HS-27A (cell line): ENCODE results near the gene CCSAP.
"Not testable (repeated sequence)": the region's sequence is repeated elsewhere in the genome, so short reads cannot be mapped to it uniquely, and the experiment has no call there.

Source experiments
- DNase-seq: peaks from one replicate; pipeline ENCODE4 v3.0.0-alpha.2; 2012; ENCODE audit warnings: low read depth, missing footprints

CCSAP gene

DNA sequence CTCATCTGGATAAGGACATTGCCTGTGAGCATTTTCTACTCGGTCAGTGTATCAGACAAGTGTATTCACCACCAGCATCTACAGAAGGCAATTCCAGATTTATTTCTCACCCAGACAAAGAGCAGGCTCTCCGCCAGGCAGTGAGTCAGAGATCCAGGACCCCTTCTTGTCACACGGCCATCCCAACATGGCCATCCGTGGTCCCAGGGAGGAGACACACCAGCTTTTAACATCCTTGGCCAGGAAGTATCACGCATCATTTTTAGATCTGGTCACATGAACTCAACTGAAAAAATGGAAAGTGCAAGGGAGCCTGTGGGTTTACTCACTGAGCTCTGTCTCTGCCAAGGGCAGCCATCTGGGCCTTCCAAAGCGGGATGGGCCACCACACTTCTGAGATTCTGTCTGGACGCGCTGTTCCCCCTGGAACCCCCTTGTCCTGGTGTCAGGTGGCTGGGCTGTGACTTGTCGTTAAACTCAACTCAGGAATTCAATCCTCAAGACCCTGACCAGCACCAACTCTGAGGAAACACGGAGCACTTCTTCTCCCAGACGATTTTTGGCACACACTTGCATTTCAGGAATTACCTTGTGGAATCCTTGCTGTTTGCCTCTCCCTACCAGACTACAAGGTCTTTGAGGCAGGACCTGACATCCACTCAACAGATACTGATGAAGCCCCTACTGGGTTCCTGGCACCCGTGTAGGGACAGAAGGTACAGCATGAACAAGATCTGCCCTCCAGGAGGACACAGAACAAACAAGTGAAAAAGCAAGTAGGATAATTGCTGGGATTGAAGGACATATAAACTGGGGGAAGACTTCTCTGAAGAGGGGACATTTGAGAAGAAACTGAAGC, 21.6 kb upstream of the CCSAP start:
- no peak for DNase-seq

DNA sequence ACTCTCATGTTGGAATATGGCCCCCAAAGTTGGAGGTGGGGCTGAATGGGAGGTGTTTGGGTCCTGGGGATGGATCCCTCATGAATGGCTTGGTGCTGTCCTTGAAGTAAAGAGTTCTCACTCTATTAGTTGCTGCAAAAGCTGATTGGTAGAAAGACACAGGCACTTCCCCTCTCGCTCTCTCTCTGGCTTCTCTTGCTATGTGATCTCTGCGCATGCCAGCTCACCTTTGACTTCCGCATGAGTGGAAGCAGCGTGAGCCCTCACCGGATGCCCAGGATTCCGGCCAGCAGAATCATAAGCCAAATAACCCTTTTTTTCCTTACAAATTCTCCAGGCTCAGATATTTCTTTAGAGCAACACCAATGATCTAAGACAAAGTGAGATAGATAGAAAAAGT, 20.9 kb upstream of the CCSAP start:
- DNase-seq = no peak

DNA sequence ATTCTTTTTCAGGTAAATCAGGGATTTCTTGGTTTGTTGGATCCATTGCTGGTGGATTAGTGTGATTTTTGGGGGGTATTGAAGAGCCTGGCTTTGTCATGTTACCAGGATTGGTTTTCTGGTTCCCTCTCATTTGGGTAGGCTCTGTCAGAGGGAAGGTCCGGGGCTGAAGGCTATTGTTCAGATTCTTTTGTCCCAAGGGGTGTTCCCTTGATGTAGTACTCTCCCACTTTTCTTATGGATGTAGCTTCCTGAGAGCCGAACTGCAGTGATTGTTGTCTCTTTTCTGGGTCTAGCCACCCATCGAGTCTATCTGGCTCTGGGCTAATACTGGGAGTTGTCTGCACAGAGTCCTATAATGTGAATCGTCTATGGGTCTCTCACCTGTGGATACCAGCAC, 17.6 kb upstream of the CCSAP start:
- DNase-seq = no peak

DNA sequence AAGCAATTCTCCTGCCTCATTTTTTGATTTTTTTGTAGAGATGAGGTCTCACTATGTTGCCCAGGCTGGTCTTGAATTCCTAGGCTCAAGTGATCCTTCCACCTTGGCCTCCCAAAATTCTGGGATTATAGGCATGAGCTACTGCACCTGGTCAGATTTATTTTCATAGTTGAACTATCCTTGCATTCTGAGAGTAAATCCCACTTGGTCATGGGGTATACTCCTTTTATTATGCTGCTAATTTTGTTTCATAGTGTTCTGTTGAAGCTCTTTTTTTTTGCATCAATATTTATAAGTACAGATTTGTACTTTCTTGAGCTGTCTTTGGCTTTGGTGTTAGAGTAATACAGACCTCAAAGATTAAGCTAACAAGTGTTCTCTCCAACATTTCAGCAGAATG, 12.8 kb upstream of the CCSAP start:
- DNase-seq = no peak

DNA sequence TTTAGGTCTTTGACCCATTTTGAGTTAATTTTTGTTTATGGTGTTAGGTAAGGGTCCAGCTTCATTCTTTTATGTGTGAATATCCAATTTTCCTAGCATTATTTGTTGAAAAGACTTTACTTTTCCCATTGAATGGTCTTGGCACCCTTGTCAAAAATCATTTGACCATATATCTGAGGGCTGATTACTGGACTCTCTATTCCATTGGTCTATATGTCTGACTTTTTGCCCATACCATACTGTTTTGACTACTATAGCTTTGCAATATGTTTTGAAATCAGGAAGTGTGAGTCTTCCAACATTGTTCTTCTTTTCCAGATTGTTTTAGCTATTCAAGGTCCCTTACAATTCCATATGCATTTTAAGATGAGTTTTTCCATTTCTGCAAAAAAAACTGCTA, 11.4 kb upstream of the CCSAP start:
- no peak for DNase-seq

DNA sequence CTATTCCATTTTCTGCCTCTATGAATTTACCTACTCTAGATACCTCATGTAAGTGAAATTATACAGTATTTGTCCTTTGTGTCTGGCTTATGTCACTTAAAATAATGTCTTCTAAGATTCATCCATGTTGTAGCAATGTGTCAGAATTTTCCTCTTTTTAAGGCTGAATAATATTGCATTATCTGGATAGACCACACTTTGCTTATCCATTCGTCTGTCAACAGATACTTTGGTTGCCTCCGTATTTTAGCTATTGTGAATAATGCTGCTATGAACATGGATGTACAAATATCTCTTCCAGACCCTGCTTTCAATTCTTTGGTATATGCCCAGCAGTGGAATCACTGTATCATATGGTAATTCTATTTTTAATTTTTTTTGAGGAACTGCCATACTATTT, 10.1 kb upstream of the CCSAP start:
- no peak for DNase-seq

DNA sequence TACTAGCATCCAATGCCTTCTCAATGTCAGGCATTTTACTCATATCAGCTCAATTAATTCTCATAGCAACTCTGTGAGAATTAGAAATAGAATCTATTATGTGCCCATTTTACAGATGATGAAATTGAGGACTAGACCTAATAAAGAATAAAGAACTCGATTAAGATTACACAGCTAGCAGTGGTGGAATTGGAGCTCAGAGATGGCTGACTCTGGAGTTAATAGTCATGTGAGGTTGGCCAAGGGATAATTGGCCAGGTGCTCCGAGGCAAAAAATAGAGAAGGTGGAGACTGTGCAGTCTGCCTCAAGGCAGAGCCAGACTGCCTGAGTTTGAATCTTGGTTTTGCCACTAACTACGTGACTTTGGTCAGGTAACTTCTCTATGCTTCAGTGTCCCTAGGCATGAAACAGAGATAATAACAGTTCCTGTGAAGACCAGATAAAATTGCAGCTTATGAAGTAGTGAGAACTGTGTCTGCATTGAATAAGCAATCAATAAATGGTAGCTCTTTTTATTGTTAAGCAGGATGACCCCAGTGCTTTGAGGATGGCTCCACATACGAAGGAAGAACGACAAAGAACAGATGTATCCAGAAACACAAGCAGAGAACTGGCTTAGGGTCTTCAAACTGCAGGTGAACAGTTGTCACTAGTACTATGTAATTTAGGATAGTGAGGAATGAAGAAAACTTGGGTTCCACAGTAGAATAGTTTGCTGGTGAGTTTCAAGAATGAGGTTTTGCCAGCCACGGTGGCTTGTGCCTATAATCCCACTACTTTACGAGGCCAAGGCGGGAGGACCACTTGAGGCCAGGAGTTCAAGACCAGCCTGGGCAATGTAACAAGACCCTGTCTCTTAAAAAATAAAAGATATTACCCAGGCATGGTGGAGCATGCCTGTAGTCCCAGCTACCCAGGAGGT, 6.9 kb upstream of the CCSAP start:
- no peak for DNase-seq

DNA sequence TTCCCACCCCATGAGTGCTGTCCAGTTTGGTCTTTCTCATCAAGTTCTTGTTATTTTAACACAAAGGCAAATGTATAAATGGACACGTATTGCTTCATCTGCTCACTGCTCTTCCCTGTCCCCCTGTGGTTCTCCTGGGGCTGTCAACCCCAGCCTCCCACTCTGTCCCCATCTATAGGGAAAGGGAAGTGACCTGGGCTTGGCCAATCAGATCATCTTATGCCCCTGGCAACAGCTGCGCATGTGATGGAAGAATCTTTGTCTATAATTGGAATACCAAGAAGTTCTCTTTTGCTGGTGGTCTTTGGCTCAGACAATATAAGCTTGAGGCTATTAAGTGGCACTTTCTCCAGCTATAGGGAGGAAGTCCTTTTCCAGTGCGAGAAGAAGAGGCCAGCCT, 4.7 kb upstream of the CCSAP start:
- no peak for DNase-seq

DNA sequence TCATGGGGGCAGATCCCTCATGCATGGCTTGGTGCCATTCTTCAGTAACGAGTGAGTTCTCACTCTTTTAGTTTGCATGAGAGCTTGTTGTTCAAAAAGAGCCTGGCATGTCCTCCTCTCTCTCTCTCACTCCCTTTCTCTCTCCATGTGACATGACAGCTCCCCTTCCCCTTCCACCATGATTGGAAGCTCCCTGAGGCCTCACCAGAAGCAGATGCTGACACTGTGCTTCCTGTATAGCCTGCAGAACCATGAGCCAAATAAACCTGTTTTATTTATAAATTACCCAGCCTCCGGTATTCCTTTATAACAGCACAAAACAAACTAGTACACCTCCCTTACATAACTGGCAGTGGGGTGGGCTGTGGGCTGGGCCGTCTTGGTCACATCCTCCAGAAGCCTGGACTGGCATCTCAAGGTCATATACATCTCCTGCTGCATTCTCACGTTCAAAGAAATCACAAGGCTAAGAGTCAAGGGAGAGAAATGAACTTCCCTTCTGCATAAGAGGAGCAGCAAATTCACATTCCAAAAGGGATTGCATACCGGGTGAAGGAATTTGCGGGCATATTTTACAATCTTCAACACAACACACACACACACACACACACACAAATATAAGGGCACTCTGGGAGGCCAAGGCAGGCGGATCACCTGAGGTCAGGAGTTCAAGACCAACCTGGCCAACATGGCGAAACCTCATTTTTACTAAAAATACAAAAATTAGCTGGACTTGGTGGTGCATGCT, 2.3 kb upstream of the CCSAP start:
- DNase-seq = no peak

DNA sequence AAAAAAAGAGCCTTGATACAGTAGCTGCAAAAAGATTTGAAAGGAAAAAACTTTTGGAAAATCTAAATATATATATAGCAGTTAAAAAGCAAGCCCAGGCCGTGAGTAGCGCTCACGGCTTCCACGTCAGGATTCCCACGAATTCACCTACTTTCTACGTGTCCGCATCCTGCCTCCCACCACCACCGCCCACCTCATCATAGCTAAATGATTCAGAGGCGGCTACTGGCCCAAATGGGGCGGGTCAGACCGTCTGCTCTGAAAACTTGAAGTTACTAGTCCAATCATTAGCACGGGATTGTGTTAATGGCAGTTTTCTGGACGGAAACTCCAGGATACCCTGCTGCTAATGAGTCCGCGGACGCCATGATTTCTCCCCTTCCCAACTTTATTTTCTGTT, 1.3 kb upstream of the CCSAP start:
- no peak for DNase-seq

DNA sequence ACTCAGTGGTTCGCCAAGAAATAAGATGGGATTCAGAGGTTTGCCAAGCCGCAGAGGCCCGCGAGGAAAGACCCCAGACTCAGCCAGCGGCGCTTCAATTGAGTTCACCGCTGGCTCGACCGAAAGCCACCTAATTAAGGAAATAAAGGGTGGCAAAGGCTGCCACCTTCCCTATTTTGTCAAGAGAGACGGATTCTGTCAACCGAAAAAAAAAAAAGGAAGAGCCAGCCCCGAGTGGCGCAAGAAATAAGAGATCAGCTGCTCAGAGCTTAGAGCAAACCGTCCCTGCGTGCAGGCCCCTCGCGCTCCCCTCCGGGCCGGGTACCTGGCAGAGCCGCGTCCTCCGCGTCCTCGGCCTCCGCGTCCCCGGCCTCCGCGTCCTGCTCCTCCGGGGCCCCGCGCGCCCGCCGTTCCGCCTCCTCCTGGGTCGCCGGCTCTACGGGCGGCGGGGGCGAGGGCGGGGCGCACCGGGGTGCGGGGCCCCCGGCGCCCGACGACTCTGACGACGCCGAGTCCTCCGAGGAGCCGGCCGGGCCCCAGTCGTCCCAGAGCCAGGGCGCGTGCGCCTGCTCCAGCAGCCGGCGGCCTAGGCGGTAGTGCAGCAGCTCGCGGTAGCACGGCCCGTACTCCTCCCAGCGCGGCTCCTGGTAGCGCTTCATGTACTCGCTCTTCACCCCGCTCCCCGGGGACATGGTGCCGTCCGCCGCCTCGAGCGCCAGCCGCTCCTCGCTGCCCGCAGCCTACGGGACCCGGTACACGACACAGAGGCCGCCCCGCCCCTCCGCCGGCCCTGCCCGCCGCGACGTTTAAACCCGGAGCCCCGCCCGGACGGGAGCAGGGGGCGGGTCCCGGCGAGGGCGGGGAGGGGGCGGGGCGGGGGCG, 832 bp downstream of the CCSAP start:
- DNase-seq = no peak

DNA sequence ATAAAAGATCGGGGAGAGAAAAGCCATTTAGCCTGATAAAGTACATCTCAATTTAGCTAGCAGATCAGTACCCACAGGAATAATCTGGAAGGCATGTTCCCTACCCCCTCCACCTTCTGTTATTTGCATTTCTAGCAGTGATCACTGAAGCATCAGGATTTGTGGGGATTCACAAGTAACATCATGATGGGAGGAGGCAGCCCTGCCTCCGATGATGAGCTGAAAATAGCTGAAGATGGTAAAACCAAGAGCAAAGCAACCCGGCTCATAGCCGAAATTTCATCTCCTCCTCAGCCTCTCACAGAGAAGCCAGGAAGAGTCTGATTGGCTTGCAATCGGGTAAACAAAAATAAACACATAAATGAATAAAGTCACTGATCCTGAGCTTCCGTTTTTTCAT, 2.4 kb downstream of the CCSAP start:
- no peak for DNase-seq

DNA sequence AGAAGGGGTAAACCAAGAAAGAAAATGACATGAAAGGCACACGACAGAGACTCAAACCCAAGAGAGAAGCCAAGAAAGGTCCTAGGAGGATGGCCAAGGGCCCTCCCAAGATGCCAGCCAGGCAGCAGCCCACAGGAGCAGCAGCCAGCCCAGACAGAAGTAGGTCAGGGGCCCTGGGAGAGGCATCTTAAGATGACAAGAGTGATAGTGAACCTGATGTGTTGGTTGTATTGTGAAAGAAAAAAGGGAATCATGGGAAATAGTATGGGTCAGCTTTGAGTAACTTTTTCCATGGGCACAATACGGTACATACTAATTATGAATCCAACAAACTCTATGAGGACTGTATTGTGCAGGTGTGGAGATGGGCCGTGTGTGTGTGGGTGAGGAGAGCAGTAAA, 3.3 kb downstream of the CCSAP start:
- no peak for DNase-seq

DNA sequence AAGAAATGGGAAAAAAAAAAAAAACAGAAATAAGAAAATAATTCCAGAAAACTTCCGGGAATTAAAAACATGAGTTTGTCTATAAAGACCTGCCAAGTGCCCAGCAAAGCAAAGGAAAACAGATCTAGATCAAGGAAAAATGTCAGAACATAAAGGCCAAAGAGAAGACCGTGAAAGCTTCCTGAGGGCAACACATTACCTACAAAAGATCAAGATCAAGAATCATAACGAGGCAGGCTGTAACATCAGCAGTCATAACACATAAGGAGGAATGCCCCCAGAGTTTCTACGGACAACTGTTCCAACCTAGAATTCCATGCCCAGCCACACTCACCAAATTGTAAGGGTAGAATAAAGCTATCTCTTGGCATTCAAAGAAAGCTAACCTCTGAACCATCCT, 3.8 kb downstream of the CCSAP start:
- DNase-seq = no peak

DNA sequence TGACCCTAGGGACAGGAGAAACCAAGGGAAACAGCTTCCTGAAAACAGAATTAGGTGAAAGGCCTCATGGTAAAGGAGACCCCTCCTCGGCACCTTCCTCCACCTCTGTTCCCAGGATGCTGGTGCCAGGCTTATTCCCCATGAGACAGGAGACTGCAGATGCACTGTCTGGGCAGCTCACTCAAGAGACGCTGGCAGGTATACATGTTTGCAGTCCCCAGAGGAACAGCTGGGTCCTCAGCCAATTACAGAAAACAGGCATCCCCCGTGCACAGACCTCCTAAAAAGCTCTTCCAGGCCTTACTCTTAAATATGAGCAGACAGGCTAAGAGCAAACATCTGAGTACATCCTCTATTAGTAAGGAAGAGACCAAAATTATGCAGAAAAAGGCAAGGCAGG, 6.5 kb downstream of the CCSAP start:
- DNase-seq = no peak

DNA sequence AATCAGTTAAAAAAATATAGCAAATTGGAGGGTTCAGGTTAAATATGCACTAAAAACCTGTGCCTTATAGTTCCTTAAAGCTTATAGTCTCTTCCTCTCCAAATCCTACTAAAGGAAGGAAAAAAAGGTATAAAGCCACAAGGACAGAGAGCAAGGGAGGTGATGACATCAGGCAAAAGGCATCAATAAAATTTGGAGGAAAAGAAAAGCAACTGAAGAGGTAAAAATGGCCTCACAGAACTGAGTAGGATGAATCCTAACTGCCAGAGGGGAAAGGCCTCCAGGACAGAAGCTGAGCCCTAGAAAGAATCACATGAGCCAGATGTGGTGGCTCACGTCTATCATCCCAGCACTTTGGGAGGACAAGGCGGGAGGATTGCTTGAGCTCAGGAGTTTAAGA, 8.1 kb downstream of the CCSAP start:
- DNase-seq = no peak

DNA sequence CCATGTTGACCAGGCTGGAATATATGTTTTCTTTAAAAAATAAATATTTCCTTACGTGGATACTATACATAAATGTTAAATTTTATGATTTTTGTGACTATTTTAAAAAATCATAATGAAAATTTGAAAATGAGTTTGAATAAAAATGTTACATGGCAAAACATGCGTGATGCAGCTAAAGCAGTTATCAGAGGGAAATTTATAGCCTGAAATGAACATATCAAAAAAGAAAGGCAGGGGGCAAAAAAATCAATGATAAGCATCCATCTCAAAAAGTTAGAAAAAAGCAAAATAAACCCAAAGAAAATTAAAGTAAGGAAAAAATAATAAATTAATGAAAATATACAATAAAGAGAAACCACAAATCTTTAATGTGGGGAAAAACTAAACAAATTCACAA, 8.6 kb downstream of the CCSAP start:
- no peak for DNase-seq

DNA sequence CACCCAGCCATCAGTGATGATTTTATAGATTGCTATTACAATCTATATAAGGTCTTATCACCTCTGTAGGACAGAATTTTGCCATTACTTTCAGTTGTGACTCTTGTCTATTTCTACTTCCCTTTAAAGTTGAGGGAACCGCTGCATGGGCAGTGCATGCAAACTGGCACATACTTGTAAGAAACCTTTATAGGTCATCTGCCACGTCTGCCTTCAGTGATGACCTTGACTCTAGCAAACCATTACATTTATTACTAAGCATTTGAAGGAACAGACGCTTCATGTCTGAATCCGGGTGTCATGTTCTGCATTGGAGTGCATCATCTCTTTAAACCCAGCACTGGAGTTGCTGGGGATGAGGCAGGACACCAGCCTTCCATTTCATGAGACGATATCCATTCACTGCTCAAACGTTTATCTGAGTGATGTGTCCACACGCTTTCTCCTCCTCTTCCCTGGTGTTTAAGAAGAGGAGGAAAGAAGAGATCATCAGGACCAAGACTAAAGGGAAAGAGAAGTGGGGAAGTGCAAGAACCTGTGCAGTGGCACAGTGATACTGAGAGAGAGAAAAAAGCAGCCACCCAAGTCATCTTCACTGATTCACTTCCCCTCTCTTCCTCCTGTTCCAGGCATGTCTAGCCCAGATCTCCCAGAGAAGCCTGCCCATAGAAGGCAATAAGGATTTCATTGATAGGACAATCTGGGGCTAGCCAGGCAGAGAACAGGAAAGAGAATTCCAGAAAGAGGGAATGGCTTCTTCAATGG, 14.1 kb downstream of the CCSAP start:
- no peak for DNase-seq

DNA sequence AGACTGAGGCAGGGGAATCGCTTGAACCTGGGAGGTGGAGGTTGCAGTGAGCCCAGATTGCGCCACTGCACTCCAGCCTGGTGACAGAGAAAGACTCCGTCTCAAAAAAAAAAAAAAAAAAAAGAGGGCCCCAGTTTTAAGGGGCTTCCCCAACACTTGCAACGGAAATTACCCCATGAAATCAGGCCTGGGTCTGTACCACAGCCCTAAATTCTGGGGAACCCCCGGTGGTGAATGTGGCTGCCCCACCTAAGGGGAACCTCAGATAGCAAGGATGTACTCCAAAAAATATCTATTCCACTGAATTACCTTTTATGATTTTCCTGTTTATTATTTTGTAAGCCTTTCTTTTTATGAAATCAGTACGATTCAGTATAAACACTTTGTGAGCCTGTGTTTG, 15.1 kb downstream of the CCSAP start:
- DNase-seq = not testable (repeated sequence)

DNA sequence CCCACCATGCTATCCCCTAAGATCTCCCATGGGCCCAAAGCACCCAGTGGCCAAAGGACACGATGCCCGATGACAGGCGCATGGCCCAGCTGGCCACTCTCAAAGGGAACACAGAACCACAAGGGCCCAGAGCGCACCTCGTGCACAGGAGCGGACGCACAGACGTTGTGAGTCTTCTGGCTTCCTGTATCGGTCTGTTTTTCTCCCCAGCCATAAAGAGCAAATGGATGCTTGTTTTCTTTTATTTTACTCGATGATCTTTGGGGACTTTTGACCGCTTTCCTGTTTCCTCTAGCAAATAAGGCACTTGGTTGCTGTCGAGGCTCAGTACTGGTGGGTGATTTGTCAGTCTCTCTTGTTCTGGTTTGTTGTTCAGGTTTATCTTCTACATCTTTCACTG, 16.2 kb downstream of the CCSAP start:
- DNase-seq = no peak
